Epithelial cell of proximal tubule (primary cell): ENCODE results near the gene TAB2. TPM values are rescaled to one million over a fixed set of nuclear protein-coding genes. Genes with fewer than 3 reads are reported as not detected.

ENCODE experiments used
- DNase-seq: peaks from one replicate; pipeline ENCODE4 v3.0.0-alpha.2; 2011; ENCODE audit warnings: low read depth
- H3K4me3 ChIP-seq: 2 replicates; pipeline ENCODE4 v1.5.1; 2011; ENCODE audit warnings: low read depth, mild to moderate bottlenecking, low read length
- total RNA-seq: library from RNA; depleted of rRNA; stranded (reverse); fragments of >200 nt; gene quantifications from 2 replicates; pipeline ENCODE4 v1.2.3, GENCODE V29; 2015
- TF ChIP-seq, protein P1 (sequence below): conservative IDR thresholded peaks from 2 replicates; pipeline ENCODE4 v1.5.1; 2012; ENCODE audit warnings: low read depth, mild to moderate bottlenecking, low read length

Gene TAB2
- total RNA-seq, 1 donor from 2014 or later = 18.7 TPM

DNA sequence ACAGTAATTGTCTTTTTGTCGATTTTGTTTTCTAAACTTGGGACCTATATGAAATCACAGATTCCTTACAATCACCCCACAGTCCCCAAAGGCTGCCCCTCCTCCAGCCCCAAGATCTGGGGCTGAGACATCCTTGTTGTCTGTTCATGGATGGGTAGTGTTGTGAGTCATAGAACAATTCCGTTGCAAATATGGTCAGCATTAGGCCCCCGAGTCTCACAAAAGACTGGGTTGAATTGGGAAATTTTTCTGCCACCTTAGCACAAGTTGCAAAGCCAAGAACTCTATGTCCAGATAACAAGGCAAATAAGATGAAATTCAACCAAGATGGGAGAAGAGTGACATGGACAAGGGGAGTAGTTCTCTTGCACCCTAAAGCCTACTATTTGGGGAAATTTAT, 10.5 kb upstream of the TAB2 start:
- DNase-seq = peak; percentile 56
- H3K4me3 ChIP-seq = no peak overlapping the region
- TF ChIP-seq, protein P1, sequence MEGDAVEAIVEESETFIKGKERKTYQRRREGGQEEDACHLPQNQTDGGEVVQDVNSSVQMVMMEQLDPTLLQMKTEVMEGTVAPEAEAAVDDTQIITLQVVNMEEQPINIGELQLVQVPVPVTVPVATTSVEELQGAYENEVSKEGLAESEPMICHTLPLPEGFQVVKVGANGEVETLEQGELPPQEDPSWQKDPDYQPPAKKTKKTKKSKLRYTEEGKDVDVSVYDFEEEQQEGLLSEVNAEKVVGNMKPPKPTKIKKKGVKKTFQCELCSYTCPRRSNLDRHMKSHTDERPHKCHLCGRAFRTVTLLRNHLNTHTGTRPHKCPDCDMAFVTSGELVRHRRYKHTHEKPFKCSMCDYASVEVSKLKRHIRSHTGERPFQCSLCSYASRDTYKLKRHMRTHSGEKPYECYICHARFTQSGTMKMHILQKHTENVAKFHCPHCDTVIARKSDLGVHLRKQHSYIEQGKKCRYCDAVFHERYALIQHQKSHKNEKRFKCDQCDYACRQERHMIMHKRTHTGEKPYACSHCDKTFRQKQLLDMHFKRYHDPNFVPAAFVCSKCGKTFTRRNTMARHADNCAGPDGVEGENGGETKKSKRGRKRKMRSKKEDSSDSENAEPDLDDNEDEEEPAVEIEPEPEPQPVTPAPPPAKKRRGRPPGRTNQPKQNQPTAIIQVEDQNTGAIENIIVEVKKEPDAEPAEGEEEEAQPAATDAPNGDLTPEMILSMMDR = no peak

DNA sequence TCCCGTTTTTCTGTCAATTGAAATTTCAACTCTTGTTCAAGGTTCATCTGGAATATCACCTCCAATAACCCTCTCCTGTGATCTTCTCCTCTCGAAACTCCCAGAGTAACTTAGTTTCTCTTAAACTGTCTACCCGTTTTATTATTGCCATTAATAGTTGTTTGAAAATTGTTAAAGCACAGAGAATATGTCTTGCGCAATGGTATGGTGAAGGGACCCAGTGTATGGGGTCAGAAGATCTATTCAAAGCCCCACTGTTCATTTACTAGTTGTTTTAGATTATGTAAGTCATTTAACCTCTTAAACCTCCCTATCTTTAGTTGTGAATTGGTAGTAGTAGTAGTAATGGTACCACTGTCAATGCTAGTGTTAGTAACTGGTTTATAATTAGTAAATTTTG, 6.2 kb upstream of the TAB2 start:
- H3K4me3 ChIP-seq = no peak overlapping the region
- DNase-seq = no peak
- TF ChIP-seq, protein P1 = no peak

DNA sequence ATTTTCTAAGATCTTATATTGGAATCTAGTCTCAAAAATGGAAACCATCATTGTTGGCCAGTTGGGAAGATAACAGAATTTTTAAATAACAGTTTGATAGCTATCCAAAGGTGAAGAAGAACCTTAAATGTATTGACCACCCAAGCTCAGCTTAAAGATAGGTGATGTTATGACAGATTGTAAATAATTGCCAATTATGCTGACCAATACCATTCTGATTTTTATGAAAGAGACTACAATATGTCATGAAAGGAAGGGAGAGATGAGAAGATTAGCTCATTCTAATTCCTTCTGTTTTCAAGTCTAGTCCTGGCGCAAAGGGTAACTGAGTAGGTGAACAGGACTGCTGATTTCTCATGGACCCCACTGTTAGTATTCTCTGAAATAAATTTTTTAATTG, 5.7 kb upstream of the TAB2 start:
- no peak overlapping the region for H3K4me3 ChIP-seq
- DNase-seq = no peak
- TF ChIP-seq, protein P1 = no peak

DNA sequence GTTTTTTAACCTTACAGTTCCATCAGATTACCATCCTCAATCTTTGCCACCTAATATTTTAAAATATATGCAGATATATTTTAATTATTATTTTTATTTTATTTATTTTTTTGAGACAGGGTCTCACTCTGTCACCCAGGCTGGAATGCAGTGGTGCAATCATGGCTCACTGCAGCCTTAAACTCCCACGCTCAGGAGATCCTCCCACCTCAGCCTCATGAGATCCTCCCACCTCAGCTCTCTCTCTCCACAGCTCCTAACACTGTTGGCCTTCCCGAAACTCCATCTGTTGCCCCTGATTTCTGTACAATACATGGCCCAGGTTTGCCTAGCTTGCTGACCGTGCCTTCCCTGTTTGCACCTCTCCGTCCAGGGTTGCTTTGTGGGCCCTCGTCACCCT, 4.4 kb upstream of the TAB2 start:
- TF ChIP-seq, protein P1 = no peak
- H3K4me3 ChIP-seq = no peak overlapping the region
- DNase-seq = no peak

DNA sequence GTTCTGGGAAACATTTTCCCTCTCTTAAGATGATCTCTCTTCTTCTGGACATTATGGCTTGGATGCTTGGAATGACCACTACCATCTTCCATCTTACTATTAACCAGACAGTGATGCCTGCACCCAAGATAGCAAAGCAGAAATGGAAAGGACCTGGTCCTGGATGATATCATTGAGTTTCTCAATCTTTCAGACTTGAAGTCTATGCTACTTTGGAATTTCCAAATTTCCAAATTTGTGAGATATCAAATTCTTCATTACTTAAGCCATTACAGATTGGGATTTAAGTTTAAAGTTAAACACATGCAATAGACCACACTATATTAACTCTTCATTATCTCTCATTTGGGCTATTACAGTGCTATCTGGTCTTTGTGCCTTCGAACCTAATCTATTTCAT, 3.7 kb upstream of the TAB2 start:
- no peak overlapping the region for H3K4me3 ChIP-seq
- TF ChIP-seq, protein P1 = no peak
- DNase-seq = no peak

DNA sequence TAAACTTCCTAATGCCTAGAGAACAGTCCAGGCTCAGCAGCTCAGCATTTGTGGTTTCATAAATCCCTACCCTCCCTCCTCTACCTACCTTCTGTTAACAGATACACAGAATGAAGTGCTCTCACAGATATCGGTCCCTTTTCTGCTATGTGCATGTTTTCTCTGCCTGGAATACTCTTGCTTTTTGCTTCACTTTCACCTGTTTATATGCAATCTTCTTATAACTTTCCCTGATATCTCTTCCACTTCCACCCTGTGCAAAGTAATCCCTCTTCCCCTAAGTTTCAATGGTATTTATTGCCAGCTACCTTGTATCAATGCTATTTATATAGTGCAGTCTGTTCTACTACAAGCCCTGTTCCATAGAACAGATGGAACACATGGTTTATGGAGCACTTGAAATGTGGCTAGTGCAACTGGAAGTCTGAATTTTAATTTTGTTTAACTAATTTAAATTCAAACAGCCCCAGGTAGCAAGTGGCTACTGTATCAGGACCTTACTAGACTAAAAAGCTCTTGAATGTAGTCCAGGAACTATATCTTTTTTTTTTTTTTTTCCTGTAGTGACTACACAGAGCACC, 3.1 kb upstream of the TAB2 start:
- DNase-seq = no peak
- H3K4me3 ChIP-seq = no peak overlapping the region
- TF ChIP-seq, protein P1 = no peak

GRCh38 chr6:149316108-149316727, 1.3 kb upstream of the TAB2 start:
- peak overlapping the region; percentile 95 for H3K4me3 ChIP-seq
- no peak for DNase-seq
- TF ChIP-seq, protein P1 = no peak
